ENCODE results near the gene RGMB. TPM values are rescaled to one million over a fixed set of nuclear protein-coding genes. Genes with fewer than 3 reads are reported as not detected.

RGMB gene
- total and polyA plus RNA-seq, 4 donors = 2.5 to 5.3 (median 3.0) TPM

GRCh38 chr5:98810206-98810605 is 36.7 kb downstream of the RGMB start (continued):
- no peak for TF ChIP-seq REST (IDR thresholded peaks at IDR 0.05)
- TF ChIP-seq RAD21 (IDR thresholded peaks at IDR 0.05) = no peak

GRCh38 chr5:98813755-98814154 is 40.3 kb downstream of the RGMB start:
- WGBS = 86% methylated on average over 3 of the region's 3 CpGs
- TF ChIP-seq REST (IDR thresholded peaks at IDR 0.05) = no peak
- TF ChIP-seq RAD21 (IDR thresholded peaks at IDR 0.05) = no peak
- no peak for TF ChIP-seq MAX (IDR thresholded peaks at IDR 0.05)
- no peak for TF ChIP-seq ZBTB33 (IDR thresholded peaks at IDR 0.05)
- no peak for TF ChIP-seq EGR1 (IDR thresholded peaks at IDR 0.05; ENCODE audit: low read depth in 2 of 2)
- TF ChIP-seq HNF4G (IDR thresholded peaks at IDR 0.05) = no peak
- no peak for TF ChIP-seq RXRA (IDR thresholded peaks at IDR 0.05)
- TF ChIP-seq HNF4A (conservative IDR thresholded peaks at IDR 0.05) = no peak
- no peak for TF ChIP-seq CTCF (IDR thresholded peaks at IDR 0.05; ENCODE audit: low read depth, low read length, missing input control)
- no peak for TF ChIP-seq FOXA2 (IDR thresholded peaks at IDR 0.05)
- H3K27me3 ChIP-seq (ENCODE audit: control insufficient read depth in 4 of 4, insufficient read depth in 4 of 4, low read length in 3 of 4) = no peaks in the 10 kb centered on the region

More at GRCh38 chr5:98813755-98814154, 40.3 kb downstream of the RGMB start:
- no peak overlapping the region for H3K4me3 ChIP-seq (ENCODE audit: low read depth in 1 of 3, low read length in 3 of 3)
- no peak for DNase-seq (ENCODE audit: low spot score)
- no peaks in the 10 kb centered on the region for H3K4me1 ChIP-seq (ENCODE audit: control insufficient read depth in 4 of 4, insufficient read depth in 4 of 4, low read length in 3 of 4)
- no peaks in the 10 kb centered on the region for H3K36me3 ChIP-seq (ENCODE audit: control insufficient read depth in 4 of 4, insufficient read depth in 3 of 4, low read depth in 1 of 4, low read length in 3 of 4)
- H3K27ac ChIP-seq (ENCODE audit: low read depth in 1 of 2, low read length in 2 of 2) = no peak overlapping the region
- H3K9ac ChIP-seq (ENCODE audit: low read depth in 1 of 2, low read length in 2 of 2) = no peak overlapping the region
- H3K9me3 ChIP-seq (ENCODE audit: control insufficient read depth in 4 of 4, low read length in 3 of 4) = no peaks in the 10 kb centered on the region
